GM19023 (cell line): ENCODE results near the gene AUNIP.
A peak's percentile ranks its signal among the peaks of the same experiment; 100 is the strongest.

Source experiments
- ATAC-seq: cut with Tn5 transposase; IDR thresholded peaks from one replicate; pipeline ENCODE4 v1.9.1; 2021; ENCODE audit warnings: mild to moderate bottlenecking, moderate library complexity; ENCODE audit not compliant: unreplicated experiment

The AUNIP gene

DNA sequence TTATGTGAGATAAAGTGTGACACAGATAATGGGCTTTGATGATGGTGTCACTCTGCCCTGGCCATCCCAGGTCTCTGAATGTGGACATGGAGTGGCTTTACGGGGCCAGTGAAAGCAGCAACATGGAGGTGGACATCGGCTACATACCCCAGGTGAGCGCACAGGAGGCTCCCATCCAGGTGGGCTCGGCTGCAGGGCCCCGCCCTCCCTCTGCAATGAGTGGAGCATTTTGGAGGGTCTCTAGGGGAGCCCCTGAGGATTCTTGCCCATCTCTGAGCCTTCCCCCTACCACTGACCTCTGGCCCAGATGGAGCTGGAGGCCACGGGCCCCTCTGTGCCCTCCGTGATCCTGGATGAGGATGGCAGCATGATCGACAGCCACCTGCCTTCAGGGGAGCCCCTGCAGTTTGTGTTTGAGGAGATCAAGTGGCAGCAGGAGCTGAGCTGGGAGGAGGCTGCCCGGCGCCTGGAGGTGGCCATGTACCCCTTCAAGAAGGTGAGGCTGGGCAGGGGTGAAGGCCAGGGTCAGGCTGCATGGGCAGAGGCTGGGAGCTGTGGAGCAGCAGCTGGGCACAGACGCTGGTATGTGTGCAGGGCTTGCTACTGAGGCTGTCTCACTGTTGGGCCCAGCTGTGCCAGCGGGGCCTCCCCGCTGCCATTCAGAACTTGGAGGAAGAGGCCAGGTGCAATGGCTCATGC is 47.7 kb downstream of the AUNIP start:
- ATAC-seq = no peak

DNA sequence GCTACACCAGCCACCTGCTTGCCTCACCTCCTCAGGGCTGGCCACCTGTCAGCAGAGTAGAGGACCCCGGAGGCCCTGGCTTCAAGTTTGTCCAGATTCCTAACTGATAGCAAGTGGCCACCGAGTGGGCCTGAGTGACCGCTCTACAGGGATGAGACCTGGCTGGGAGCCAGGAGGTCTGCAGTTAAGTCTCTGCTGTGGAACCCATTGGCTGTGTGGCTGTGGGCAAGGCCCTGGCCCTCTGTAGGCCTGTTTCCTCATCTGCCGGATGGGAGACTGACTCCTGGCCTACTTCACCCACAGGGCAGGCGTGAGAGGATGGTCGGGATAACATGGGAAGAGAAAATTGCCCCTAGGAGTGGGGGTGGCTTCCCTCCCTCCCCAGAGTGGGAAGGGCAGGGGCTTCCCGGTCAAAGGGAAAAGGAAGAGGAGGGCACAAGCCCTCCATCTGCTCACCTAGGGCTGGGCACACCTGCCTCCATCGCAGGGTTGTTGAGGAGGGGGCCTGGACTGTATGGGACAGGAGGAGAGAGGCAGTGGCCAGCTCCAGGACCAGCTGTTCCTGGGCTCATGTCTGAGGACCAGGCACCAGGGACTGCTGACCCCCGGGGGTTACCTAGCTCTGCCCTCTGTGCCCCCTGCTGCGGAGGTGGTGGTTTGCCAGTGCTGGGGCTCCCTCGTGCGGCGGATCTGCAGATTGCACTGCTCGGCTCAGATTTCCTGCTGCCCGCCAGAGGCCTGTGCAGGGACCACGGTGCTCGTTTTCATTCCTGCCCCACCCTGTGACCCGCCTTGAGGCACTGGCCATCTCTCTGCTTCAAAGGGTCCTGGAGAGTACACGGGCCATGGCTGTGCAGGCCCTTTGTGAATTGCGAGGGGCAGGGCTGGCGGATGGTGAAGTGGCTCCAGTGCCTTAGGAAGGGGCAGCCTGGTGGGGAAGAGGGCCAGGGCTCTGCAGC is 48.6 kb downstream of the AUNIP start:
- no peak for ATAC-seq

DNA sequence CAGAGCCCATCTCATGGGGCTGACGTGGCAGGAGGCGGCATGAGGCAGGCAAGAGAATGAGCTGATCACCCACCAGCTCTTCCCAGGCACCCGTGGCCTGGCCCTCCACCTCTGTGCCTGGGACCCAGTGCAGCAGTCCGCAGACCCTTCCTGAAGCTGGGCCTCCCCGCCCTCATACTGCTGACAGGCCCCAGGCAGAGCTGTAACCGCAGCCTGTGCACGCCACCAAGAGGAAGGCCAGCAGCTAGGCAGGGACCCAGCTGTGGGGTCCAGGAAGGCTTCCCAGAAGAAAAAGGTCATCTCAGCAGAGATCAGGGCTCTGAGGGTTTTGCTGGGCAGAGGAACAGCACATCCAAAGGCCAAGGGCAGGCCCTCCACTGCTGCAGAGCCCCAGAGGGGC is 49.3 kb downstream of the AUNIP start:
- ATAC-seq = no peak

DNA sequence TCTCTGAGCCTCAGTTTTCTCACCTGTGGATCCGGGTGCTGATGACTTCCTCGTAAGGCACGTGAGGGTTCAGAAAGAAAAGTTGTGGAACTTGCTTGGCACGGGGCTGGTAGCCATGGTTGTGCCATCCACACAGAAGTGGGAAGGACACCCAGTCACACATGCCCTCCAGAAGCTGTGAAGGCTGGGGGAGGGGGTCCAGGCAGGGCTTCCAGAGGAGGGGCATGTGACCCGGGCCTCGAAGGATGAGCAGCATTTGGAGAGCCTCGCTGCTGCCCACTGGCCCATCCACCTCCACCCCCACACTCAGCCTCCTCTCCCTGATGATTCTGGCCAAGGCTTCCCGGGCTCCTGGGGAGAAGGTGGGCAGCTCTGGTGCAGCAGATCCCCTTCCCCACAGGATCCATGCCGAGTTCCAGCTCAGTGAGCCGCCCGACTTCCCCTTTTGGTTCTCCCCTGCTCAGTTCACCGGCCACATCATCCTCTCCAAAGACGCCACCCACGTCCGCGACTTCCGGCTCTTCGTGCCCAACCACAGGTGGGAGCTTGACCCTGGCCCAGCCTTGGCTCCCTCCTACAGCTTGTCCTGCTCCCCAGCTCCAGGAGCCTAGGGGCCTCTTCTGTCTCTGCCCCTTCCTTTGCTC is 49.9 kb downstream of the AUNIP start:
- no peak for ATAC-seq

DNA sequence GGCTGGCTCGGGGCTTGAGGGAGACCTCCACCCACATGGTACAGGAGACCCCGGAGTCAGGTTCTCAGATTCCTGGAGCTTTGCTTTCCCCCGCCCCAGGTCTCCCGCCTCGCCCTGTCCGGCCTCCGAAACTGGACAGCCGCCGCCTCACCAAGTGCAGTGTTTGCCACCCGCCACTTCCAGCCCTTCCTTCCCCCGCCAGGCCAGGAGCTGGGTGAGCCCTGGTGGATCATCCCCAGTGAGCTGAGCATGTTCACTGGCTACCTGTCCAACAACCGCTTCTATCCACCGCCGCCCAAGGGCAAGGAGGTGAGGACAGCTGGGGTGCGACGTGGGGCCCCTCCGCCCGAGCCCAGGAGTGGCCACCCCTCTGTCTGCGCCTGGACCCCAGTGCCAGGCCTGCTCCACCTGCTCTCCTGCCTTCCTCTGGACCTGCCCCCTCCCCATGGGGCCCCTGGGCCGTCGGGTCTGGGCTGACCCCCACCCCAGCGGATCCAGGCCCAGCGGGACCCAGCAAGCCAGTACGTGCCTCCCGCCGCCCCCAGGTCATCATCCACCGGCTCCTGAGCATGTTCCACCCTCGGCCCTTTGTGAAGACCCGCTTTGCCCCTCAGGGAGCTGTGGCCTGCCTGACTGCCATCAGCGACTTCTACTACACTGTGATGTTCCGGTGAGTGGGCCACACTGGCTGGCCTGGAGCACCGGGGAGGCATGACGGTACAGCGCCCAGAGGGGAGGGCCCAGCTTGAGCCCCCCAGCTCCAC is 50.6 kb downstream of the AUNIP start:
- ATAC-seq = no peak

DNA sequence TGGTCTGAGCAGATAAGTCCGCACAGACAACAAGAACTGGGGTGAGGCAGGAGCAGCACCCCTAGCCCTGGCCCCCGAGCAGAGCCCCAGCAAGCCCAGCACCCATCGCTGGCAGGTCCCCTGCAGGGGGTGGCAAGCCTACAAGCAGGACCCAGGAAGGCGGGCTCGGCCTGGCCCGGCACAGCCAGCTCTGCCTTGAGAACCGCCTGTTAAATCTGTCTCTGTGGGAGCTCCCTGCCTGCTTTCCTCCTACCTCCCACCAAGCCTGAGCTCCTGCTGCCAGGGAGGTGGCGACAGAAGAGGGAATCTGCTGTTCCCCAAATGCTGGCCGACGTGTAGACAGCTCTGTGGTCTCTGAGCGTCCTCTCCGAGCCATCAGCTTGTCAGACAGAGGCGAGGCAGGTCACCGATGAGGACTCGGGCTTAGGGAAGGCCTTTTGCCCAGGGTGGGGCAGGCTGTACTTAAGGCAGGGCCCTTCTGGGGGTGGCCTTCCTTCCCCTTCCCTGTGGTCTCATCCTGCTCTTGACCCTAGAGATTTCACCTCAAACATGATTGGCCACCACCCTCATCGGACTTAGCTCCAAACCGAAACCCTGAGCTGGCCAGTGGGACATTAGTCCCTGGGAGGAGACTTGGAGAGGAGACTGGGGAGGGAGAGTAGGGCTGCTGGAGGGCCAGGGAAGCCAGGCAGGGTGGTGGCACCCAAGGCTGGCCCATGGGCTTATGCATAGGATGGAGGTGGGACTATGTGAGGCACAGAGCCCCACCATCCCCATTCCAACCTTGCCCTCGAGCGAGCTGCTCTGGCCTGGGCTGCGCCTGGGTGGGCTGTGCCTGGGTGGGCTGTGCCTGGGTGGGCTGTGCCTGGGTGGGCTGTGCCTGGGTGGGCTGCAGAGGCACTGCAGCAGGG is 51.5 kb downstream of the AUNIP start:
- ATAC-seq = no peak

DNA sequence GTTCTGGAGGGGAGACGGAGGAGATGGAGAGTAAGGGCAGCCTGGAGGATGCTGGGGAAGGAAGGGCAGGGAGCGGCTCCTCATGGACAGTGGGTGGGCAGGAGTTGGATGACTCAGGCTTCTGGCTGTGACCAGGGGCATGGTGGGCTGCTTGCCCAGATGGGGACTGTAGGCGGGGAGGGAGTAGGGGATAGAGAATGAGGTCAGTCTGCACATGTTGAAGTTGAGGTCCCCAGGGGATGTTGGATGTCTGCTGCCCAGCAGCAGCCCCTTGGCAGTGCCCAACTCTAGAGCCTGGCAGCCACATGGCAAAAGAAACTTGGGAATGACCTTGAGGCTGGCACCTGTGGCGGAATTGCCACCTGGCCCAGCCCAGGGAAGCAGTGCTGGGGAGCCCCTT is 52.8 kb downstream of the AUNIP start:
- no peak for ATAC-seq

DNA sequence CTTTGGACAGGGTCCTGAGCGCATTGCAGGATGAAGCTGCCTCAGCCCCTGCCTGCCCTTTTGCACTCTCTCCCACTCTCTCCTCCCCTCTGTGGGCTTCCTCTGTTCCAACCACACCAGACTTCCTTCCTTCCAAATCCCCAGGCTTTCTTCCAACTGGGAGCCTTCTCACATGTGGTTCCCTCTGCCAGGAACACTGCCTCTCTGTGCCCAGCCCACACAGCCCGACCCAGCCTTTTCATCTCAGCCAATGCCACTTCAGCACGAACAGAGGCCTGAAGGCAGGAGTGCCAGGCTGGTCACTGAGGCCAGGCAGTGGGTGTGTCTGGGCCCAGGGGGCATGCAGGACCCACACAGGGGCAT is 53.4 kb downstream of the AUNIP start:
- no peak for ATAC-seq

DNA sequence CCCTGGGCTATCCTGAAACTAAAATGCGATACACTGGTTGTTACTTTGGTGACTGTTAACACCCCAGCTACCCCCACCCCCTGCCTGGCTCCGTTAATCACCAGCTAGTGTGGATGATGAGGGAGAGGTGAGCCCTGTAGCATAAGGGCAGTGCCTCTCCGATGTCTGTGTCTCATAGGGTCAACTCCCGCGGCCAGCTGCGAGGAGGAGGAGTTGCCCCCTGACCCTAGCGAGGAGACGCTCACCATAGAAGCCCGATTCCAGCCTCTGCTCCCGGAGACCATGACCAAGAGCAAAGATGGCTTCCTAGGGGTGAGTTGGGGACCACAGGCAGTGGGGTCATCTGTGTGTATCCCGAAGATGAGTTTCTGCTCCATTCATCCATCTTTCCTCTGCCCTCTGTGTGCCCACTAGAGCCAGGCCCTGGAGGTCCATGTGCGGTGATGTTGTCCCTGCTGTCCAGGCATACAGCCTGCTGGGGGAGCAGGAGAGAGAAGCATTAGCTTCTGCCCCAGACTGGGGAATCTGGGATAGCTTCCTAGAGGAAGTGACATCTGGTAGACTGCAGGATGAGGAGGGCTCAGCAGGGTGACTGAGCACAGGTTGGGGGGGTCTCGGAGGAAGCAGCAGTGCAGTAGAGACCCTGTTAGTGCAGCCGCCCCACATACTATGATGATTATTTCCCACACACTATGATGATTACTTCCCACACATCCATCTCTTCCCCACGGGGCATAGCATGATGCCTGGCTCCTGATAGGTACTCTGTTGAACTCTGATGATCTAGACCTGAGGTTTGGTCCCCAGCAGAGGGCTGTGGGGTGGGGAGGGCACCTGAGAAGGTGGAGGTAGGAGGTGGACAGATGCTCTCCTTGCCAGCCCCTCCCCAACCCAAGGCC is 54.0 kb downstream of the AUNIP start:
- no peak for ATAC-seq

DNA sequence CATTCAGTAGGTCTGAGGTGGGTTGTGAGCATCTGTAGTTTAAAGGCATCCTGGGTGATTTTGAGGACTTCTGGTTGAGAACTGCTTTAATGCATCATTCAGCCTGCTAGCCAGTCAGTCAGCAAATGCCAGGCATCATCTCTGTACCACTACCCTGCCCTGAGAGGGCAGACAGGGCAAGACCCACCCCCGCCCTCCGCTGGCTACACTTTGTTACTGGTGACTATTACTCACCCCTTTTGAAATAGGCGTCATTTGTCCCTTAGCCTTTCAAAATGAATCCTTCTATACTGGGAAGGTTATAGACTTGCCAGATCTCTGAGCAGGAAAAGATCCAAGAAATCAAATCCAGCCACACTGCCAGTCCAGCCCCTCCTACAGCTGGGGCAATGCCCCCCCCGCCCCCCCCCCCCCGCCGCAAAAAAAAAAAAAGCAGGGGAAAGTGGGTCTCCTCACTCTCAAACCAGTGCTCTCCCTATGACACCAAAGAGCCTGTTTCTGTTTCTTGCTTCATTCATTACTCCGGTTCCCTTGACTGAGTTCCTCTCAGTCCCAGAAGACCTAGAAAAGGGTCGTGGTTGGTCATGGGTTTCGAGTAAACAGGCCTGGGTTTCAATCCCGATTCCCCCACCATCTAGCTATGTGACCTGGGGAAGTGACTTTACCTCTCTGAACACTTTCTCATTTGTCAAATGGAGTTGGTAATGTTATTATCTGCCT is 54.9 kb downstream of the AUNIP start:
- no peak for ATAC-seq

DNA sequence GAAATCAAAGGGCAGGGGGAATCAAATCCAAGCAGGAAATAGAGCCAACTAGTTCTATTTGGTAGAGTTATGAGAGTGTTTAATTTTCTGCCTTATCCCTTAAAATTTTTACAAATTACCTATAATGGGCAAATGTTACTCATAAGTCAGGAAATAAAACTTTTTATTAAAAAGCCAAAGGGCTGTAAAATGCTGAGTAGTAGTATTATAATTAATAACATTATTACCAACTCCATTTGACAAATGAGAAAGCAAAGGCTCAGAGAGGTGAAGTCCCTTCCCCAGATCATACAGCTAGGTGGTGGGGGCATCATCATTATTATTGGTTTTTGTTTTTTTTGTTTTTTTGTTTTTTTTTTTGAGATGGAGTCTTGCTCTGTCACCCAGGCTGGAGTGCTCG is 55.9 kb downstream of the AUNIP start:
- ATAC-seq = no peak

DNA sequence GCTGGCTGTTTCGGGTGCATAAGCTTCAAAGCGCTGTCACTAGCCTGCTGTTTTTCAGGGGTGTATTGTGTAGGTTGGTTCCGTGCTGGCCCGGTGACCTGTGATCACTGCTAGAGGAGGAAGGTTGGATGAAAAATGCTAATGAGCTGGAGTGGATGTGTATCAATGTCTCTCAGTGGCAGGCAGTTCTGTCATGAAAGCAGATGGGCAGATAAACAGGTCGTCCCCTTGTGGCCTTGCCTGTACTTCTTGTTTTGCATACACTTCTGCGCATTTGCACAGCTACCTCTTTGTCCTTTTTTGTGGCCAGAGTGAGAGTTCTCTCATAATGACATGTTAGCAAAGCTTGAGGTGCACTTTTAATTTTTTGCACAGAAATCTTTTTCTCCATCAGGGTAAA is 56.3 kb downstream of the AUNIP start:
- peak; percentile 40 for ATAC-seq

DNA sequence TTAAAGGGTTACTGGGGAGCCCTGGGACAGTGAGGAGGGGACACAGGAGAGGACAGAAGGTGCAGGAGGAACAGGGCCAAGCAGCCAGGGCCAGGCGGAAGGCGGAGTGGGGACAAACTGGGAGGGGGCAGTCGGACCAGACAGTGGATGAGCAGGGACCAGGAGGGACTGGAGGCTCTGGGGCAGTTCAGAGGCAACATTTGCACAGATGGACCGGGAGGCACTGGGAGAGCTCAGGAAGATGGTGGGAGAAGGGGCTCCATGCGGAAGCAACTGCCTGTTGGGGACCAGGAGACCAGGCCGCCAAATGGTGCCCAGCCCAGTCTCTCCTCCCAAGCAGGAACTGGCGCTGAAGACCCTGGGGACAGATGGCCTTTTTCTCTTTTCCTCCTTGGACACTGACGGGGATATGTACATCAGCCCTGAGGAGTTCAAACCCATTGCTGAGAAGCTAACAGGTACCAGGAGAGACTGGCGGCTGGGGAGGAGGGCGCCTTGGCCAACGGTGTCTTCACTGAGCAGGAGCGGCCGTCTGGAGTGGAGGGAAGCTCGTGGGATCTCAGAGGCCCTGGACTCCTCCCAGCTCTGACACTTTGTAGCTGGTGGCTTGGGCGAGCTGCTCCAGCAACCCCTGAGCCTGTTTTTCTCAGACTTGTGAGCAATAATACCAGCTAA is 58.4 kb downstream of the AUNIP start:
- no peak for ATAC-seq

DNA sequence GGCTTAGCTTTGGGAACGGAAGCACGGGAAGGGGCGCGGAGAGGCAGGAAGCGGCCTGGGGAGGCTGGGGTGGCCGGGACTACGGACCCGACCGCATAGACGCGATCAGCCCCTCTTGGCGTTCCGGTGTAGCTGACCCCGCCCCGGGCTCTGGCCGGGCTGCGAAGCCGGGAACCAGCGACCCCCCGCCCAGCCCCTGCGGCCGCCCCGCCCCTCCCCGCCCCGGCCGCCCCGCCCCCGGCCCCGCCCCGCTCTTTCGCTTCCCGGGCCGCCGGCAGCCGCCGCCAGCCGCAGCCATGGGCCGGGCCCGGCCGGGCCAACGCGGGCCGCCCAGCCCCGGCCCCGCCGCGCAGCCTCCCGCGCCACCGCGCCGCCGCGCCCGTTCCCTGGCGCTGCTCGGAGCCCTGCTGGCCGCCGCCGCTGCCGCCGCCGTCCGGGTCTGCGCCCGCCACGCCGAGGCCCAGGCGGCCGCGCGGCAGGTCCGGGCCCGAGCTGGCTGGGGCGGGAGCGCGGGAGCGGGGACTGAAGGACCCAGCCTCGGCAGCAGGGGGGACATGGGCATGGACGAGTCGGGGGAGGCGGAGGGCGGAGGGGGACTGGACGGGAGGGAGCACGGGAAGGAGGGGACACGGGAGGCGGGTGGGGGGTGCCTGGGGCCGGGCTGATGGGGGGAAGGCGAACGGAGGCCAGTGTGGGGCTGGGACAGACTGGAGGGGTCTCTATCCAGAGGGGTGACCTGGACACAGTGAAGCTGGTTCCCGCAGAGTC is 59.1 kb downstream of the AUNIP start, which contains the start of gene SELENON:
SELENON (plus strand) TSS at position 259 of the 768 bp plus-strand sequence; CDS start at position 297, 38 bp downstream.
- no peak for ATAC-seq

DNA sequence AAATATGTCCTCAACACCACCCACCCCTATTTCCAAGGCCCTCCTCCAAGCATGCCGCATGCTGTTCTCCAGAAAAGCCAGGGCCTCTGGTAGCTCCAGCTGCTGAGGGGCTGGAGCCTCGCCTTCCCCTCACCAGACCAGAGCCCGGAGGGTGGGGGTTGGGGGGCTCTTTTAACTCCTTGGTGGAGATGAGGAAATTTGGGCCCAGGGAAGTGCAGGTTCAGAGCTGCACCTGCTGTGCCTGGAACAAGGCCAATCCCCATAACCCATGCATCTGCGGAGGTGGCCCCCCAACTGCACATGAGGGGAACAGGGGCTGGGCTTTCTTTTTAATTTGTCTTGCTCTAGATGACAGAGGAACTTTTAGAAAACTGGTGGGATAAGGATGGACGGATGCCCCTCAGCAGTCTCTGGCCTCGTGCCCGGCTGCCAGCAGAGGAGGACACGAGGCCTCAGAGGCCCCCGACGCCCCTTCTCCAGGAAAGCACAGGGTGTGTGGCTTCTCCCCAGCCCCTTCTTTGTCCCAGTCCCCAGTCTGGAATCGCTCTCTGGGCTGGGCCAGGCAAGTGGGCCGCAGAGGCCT is 59.8 kb downstream of the AUNIP start:
- ATAC-seq = no peak

DNA sequence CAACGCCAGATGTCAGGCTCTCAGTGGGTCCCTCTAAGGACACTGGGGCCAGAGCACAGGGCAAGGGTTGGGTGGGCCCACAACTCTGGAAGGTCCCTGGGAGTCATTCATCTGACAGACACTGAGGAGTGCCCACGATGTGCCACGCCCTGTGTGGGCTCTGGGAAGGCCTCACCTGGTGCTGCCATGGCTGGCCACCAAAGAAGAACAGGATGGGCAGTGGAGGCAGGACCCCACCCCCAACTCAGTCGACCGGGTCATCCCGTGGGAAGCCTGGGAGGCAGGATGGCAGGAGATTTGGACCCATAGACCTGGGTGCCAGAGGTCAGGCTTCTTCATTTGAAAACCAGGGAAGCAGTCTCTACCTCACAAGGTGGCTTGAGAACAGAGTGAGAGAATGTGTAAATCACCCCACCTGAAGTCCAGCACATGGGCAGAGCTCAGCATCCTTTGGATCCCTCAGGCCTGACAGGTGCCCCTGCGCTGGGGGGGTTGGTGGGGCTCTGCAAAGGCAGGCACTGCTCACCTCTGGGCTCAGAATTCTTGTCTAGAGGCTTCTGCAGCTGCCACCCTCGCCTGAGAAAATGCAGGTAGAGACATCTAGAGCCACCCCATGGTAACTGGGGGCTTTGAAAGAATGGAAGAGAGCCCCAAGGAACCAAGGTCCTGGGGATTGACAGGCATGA is 60.4 kb downstream of the AUNIP start:
- ATAC-seq = no peak
